DOHH2 (cell line): ENCODE measurements around the gene LILRB3.
A peak's percentile ranks its signal among the peaks of the same experiment; 100 is the strongest.
"Not testable (repeated sequence)": the region's sequence is repeated elsewhere in the genome, so short reads cannot be mapped to it uniquely, and the experiment has no call there.

ENCODE experiments used
- H3F3A ChIP-seq: fragments of 200-600 bp; sonication (generic), shearing (Covaris generic); 2 replicates; pipeline ENCODE4 v1.6.0; 2016; ENCODE audit warnings: antibody characterized with exemption, mild to moderate bottlenecking; ENCODE audit not compliant: control insufficient read depth, insufficient read depth
- H3K27ac ChIP-seq: fragments of 200-600 bp; sonication (generic); 2 replicates; pipeline ENCODE4 v1.5.1; 2014; ENCODE audit warnings: low read depth, mild to moderate bottlenecking, low read length, moderate library complexity
- H3K27me3 ChIP-seq: fragments of 200-600 bp; sonication (generic); 2 replicates; pipeline ENCODE4 v1.6.1; 2014; ENCODE audit warnings: mild to moderate bottlenecking, low read length, mixed read lengths; ENCODE audit not compliant: control insufficient read depth
- H3K36me3 ChIP-seq: fragments of 200-600 bp; sonication (generic); 2 replicates; pipeline ENCODE4 v1.6.1; 2014; ENCODE audit warnings: mild to moderate bottlenecking, low read length, moderate library complexity, mixed read lengths; ENCODE audit not compliant: control insufficient read depth
- H3K4me1 ChIP-seq: fragments of 200-600 bp; sonication (generic); 2 replicates; pipeline ENCODE4 v1.6.1; 2014; ENCODE audit warnings: mild to moderate bottlenecking, low read length, mixed read lengths; ENCODE audit not compliant: control insufficient read depth
- H3K4me2 ChIP-seq: fragments of 200-600 bp; sonication (generic); 2 replicates; pipeline ENCODE4 v1.6.0; 2014; ENCODE audit warnings: mild to moderate bottlenecking, low read length, moderate library complexity
- H3K4me3 ChIP-seq: fragments of 200-600 bp; sonication (generic); 2 replicates; pipeline ENCODE4 v1.5.1; 2014; ENCODE audit warnings: mild to moderate bottlenecking, low read length, mixed read lengths
- H3K79me2 ChIP-seq: fragments of 200-600 bp; sonication (generic); 2 replicates; pipeline ENCODE4 v1.6.1; 2014; ENCODE audit warnings: mild to moderate bottlenecking, low read length, mixed read lengths; ENCODE audit not compliant: control insufficient read depth
- H3K9me2 ChIP-seq: fragments of 200-600 bp; sonication (generic); replicated peaks from 2 replicates; pipeline ENCODE4 v1.6.1; 2014; ENCODE audit warnings: mild to moderate bottlenecking, low read length, mixed read lengths; ENCODE audit not compliant: control insufficient read depth
- H3K9me3 ChIP-seq: fragments of 200-600 bp; sonication (generic); 2 replicates; pipeline ENCODE4 v1.6.1; 2014; ENCODE audit warnings: antibody characterized with exemption, low read length, mixed read lengths; ENCODE audit not compliant: control insufficient read depth, insufficient read depth
- H4K20me1 ChIP-seq: fragments of 200-600 bp; sonication (generic); 2 replicates; pipeline ENCODE4 v1.6.0; 2014; ENCODE audit warnings: low read depth, mild to moderate bottlenecking, antibody characterized with exemption, low read length, moderate library complexity; ENCODE audit not compliant: control insufficient read depth, insufficient read depth
- CTCF ChIP-seq: fragments of 200-600 bp; sonication (generic); IDR thresholded peaks from one replicate; pipeline ENCODE4 v1.5.1; 2014; ENCODE audit warnings: antibody characterized with exemption, mild to moderate bottlenecking, low read depth, low read length; ENCODE audit not compliant: poor library complexity, severe bottlenecking
- EZH2phosphoT487 ChIP-seq: fragments of 200-600 bp; sonication (generic); IDR thresholded peaks from 2 replicates; pipeline ENCODE4 v1.6.1; 2017; ENCODE audit warnings: borderline replicate concordance, mild to moderate bottlenecking, antibody characterized with exemption, low read length, moderate library complexity, mixed read lengths

LILRB3 gene

GRCh38 chr19:54208784-54209057, 14.1 kb downstream of the LILRB3 start:
- Histone ChIP-seq H4K20me1 (peaks cover 26% of the 10 kb centered on the region), H3K4me3 (no peak overlapping the region), H3K9me3 (no peaks in the 10 kb centered on the region), H3K27ac (no peak overlapping the region), H3K79me2 (peaks cover 46% of the 10 kb centered on the region), H3K4me2 (no peak overlapping the region), H3K27me3 (no peaks in the 10 kb centered on the region), H3K4me1 (peaks cover 25% of the 10 kb centered on the region), H3K9me2 (no peaks in the 10 kb centered on the region), H3K36me3 (peaks cover 63% of the 10 kb centered on the region), H3F3A (peaks cover 60% of the 10 kb centered on the region)
- TF ChIP-seq CTCF (no peak), EZH2phosphoT487 (no peak)

- Histone ChIP-seq H3K27ac (no peak overlapping the region), H3K4me2 (no peak overlapping the region)
Measured at GRCh38 chr19:54207983-54208783, 14.6 kb downstream of the LILRB3 start.

GRCh38 chr19:54207676-54207982, 15.2 kb downstream of the LILRB3 start:
- H3K4me1 ChIP-seq: peaks cover 36% of the 10 kb centered on the region
- H3K4me2 ChIP-seq: no peak overlapping the region
- no peaks in the 10 kb centered on the region for H3K9me2 ChIP-seq
- no peaks in the 10 kb centered on the region for H3K9me3 ChIP-seq
- H3F3A ChIP-seq: peaks cover 70% of the 10 kb centered on the region
- TF ChIP-seq CTCF: no peak
- TF ChIP-seq EZH2phosphoT487: no peak
- H3K4me3 ChIP-seq: no peak overlapping the region
- H4K20me1 ChIP-seq: peaks cover 37% of the 10 kb centered on the region
- H3K36me3 ChIP-seq: peaks cover 74% of the 10 kb centered on the region
- peaks cover 57% of the 10 kb centered on the region for H3K79me2 ChIP-seq
- no peaks in the 10 kb centered on the region for H3K27me3 ChIP-seq
- H3K27ac ChIP-seq: no peak overlapping the region

More at GRCh38 chr19:54207983-54208783, 14.6 kb downstream of the LILRB3 start:
- H3K4me1 ChIP-seq: peaks cover 30% of the 10 kb centered on the region
- no peaks in the 10 kb centered on the region for H3K9me2 ChIP-seq
- no peak overlapping the region for H3K4me3 ChIP-seq
- H3K36me3 ChIP-seq: peaks cover 68% of the 10 kb centered on the region
- no peaks in the 10 kb centered on the region for H3K9me3 ChIP-seq
- H3F3A ChIP-seq: peaks cover 65% of the 10 kb centered on the region
- H3K79me2 ChIP-seq: peaks cover 52% of the 10 kb centered on the region
- H4K20me1 ChIP-seq: peaks cover 31% of the 10 kb centered on the region
- TF ChIP-seq CTCF (no peak), EZH2phosphoT487 (no peak)
- H3K27me3 ChIP-seq: no peaks in the 10 kb centered on the region

GRCh38 chr19:54207193-54207592, 15.6 kb downstream of the LILRB3 start:
- H3K4me3 ChIP-seq, H3K27me3 ChIP-seq, H3K9me2 ChIP-seq, H3K27ac ChIP-seq, H3K9me3 ChIP-seq: not testable (repeated sequence)
- H3F3A ChIP-seq: peaks cover 74% of the 10 kb centered on the region
- H3K36me3 ChIP-seq: peaks cover 78% of the 10 kb centered on the region
- H3K79me2 ChIP-seq: peaks cover 62% of the 10 kb centered on the region
- H3K4me1 ChIP-seq: peaks cover 40% of the 10 kb centered on the region
- peaks cover 41% of the 10 kb centered on the region for H4K20me1 ChIP-seq
- H3K4me2 ChIP-seq: peak overlapping the region; percentile 8; the same call in 1 of the 2 replicates
